MCF 10A (cell line): ENCODE data around the gene KIRREL3. TPM values are rescaled to one million over a fixed set of nuclear protein-coding genes. Genes with fewer than 3 reads are reported as not detected.

Experiments
- BruUV-seq: library from RNA; stranded (reverse); fragments of 400-500 nt; replicated peaks from 2 replicates; lab custom pipeline; 2021; lab: Mats Ljungman, UMichigan
- CTCF ChIA-PET: fragments of 300-600 bp; sonication (Branson Sonifier 250); formaldehyde crosslinking; extraction: SDS; loops from one replicate; lab custom pipeline; 2021; ENCODE audit warnings: antibody characterized with exemption, inconsistent platforms; lab: Yijun Ruan, JAX
- POLR2A ChIA-PET: fragments of 300-600, 350-650 bp; sonication (Branson Sonifier 250); formaldehyde crosslinking; extraction: SDS; loops from one replicate; lab custom pipeline; 2020; ENCODE audit warnings: antibody characterized with exemption, inconsistent platforms; lab: Yijun Ruan, JAX
- DNase-seq: peaks from one replicate; pipeline ENCODE4 v3.0.0-alpha.2; 2018; ENCODE audit not compliant: unreplicated experiment
- H3K27ac Mint-ChIP-seq: one replicate; pipeline ENCODE4 v1.8.0; 2022; ENCODE audit warnings: mild to moderate bottlenecking, low read depth, mixed read lengths; ENCODE audit not compliant: unreplicated experiment
- H3K27me3 Mint-ChIP-seq: one replicate; pipeline ENCODE4 v1.8.0; 2022; ENCODE audit warnings: mixed read lengths; ENCODE audit not compliant: insufficient read depth, unreplicated experiment
- H3K36me3 Mint-ChIP-seq: one replicate; pipeline ENCODE4 v1.8.0; 2022; ENCODE audit warnings: mild to moderate bottlenecking, moderate library complexity, mixed read lengths; ENCODE audit not compliant: insufficient read depth, unreplicated experiment
- H3K4me1 Mint-ChIP-seq: one replicate; pipeline ENCODE4 v1.8.0; 2022; ENCODE audit warnings: mixed read lengths; ENCODE audit not compliant: insufficient read depth, unreplicated experiment
- H3K4me3 Mint-ChIP-seq: one replicate; pipeline ENCODE4 v1.8.0; 2022; ENCODE audit warnings: mild to moderate bottlenecking, moderate library complexity, mixed read lengths; ENCODE audit not compliant: unreplicated experiment
- H3K9me3 Mint-ChIP-seq: one replicate; pipeline ENCODE4 v1.8.0; 2022; ENCODE audit warnings: mixed read lengths; ENCODE audit not compliant: unreplicated experiment
- CTCF ChIP-seq: fragments of 200-600 bp; IDR thresholded peaks from one replicate; pipeline ENCODE4 v1.8.0; 2022; ENCODE audit warnings: antibody characterized with exemption, mild to moderate bottlenecking; ENCODE audit not compliant: unreplicated experiment
- intact Hi-C: fragments of 100-400 bp; cut with micrococcal nuclease; formaldehyde crosslinking; loops from 2 replicates; pipeline ENCODE4 v1.14.1; 2022
- total RNA-seq: library from RNA; stranded (reverse); gene quantifications from 2 replicates; pipeline ENCODE4 v1.2.3, GENCODE V29; 2022

The KIRREL3 gene
- total RNA-seq, 1 experiment from 2014 or later: not detected

- Mint-ChIP-seq H3K27ac (no peak overlapping the region), H3K36me3 (peaks cover 12% of the 10 kb centered on the region), H3K4me3 (no peak overlapping the region), H3K4me1 (no peaks in the 10 kb centered on the region), H3K9me3 (no peaks in the 10 kb centered on the region), H3K27me3 (no peaks in the 10 kb centered on the region)
- intact Hi-C loops: no loop called here
- no peak for TF ChIP-seq CTCF
- POLR2A ChIA-PET: no interaction called here
- no peak for DNase-seq
- CTCF ChIA-PET: interaction anchor here (0.6 to 1.7 kb wide), 6 partner anchors 9 to 1430 kb away, joined by 3 to 5 read pairs (median 4); no protein-coding TSS in a partner anchor
- BruUV-seq: no TSS peak
Measured at GRCh38 chr11:126419801-126420697, 580.5 kb downstream of the KIRREL3 start.

GRCh38 chr11:126418887-126419286, 581.7 kb downstream of the KIRREL3 start:
- Mint-ChIP-seq H3K4me1 (no peaks in the 10 kb centered on the region), H3K27ac (no peak overlapping the region), H3K9me3 (no peaks in the 10 kb centered on the region), H3K4me3 (no peak overlapping the region), H3K27me3 (no peaks in the 10 kb centered on the region), H3K36me3 (peaks cover 12% of the 10 kb centered on the region)
- no peak for TF ChIP-seq CTCF
- ChIA-PET POLR2A (interaction anchor here (0.8 kb wide), 1 partner anchor 45 kb away, joined by 3 read pairs; no protein-coding TSS in a partner anchor), CTCF (interaction anchor here (0.6 to 3.2 kb wide), 7 partner anchors 10 to 1431 kb away, joined by 3 to 13 read pairs (median 4); partner anchors contain the start of gene TMEM218)
- BruUV-seq: no TSS peak
- no peak for DNase-seq
- intact Hi-C loops: no loop called here

DNA sequence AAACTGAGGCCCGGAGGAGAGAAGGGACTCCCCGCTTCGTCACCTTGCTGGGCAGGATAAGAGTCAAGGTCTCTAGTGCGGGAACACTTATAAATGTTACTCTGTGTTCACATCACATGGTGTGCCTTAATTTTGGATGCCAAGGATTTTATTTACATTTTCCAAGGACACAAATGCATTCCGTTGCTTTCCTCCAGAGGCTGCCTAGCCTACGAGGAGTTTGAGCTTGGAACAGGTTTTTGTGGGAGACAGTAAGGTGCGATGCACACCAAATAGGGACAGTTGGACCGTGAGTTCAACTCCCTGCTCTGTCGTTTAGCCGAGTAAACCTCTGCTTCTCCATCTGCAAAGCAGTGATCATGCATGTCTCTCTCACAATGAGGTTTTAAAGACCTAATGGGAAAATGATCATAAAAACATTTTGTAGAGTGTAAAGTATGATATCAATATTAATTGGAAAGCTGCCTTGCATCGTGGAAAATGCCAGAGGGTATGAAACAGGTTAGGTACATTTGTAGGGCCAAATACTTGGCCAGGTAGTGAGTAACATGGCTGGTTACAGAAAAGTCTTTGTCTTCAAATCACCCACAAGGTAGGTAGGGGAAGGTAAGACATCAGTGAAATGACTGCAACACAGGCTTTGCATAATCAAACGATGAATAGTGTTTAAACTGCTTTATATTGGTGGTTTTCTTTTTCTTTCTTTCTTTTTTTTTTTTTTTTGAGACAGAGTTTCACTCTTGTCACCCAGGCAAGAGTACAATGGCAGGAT, 583.3 kb downstream of the KIRREL3 start:
- BruUV-seq: no TSS peak
- H3K27ac Mint-ChIP-seq: no peak overlapping the region

More for the DNA sequence above, 583.3 kb downstream of the KIRREL3 start:
- Mint-ChIP-seq H3K36me3 (peaks cover 12% of the 10 kb centered on the region), H3K4me1 (no peaks in the 10 kb centered on the region), H3K4me3 (no peak overlapping the region), H3K9me3 (no peaks in the 10 kb centered on the region), H3K27me3 (no peaks in the 10 kb centered on the region)
- intact Hi-C loops: no loop called here
- POLR2A ChIA-PET: no interaction called here
- no peak for DNase-seq
- CTCF ChIA-PET: interaction anchor here (2.6 to 3.2 kb wide), 2 partner anchors 23 to 107 kb away, joined by 9 to 13 read pairs; no protein-coding TSS in a partner anchor
- no peak for TF ChIP-seq CTCF
